HEK293 (cell line): Measurements from ENCODE around the gene PPP2R2D.

Source experiments
- CTCF ChIA-PET: fragments of 350-600 bp; formaldehyde crosslinking; extraction: SDS; loops from one replicate; lab custom pipeline; 2021; ENCODE audit warnings: antibody characterized with exemption; lab: Yijun Ruan, JAX
- POLR2A ChIA-PET: fragments of 300-600 bp; formaldehyde crosslinking; extraction: SDS; loops from one replicate; lab custom pipeline; 2020; ENCODE audit warnings: antibody characterized with exemption, inconsistent platforms; lab: Yijun Ruan, JAX
- H3K27ac ChIP-seq: fragments of 200-500 bp; sonication (Bioruptor generic); 2 replicates; pipeline ENCODE4 v1.5.1; 2014; ENCODE audit warnings: low read depth, low read length, control low read depth, inconsistent platforms; ENCODE audit errors: extremely low read depth
- H3K36me3 ChIP-seq, 2 experiments: fragments of 200-500 bp in 1 of 2; sonication (Bioruptor generic) in 1 of 2; 1 replicate in 1 of 2; 2 replicates in 1 of 2; pipeline ENCODE4 v1.5.1; 2014 to 2017; ENCODE audit warnings: inconsistent platforms in 2 of 2, low read length in 2 of 2; ENCODE audit not compliant: control insufficient read depth in 2 of 2, insufficient read depth in 1 of 2
- H3K4me1 ChIP-seq: fragments of 200-500 bp; sonication (Bioruptor generic); 2 replicates; pipeline ENCODE4 v1.5.1; 2014; ENCODE audit warnings: mild to moderate bottlenecking, low read length, inconsistent platforms; ENCODE audit not compliant: control insufficient read depth, insufficient read depth
- H3K4me3 ChIP-seq: 2 replicates; pipeline ENCODE4 v1.5.1; 2011; ENCODE audit warnings: low read depth, mild to moderate bottlenecking, control low read depth, low read length, moderate library complexity
- H3K9me3 ChIP-seq: fragments of 200-500 bp; sonication (Bioruptor generic); 2 replicates; pipeline ENCODE4 v1.5.1; 2014; ENCODE audit warnings: low read depth, low read length, inconsistent platforms; ENCODE audit not compliant: control insufficient read depth, insufficient read depth
- GLI4 ChIP-seq: fragments of 450-650 bp; formaldehyde crosslinking; IDR thresholded peaks from 2 replicates; pipeline ENCODE4 v1.5.1; 2016; ENCODE audit warnings: missing biosample characterization, missing genetic modification characterization
- MZF1 ChIP-seq: fragments of 450-650 bp; formaldehyde crosslinking; IDR thresholded peaks from 2 replicates; pipeline ENCODE4 v1.5.1; 2017; ENCODE audit warnings: missing biosample characterization, missing genetic modification characterization, borderline replicate concordance
- SCRT1 ChIP-seq: fragments of 450-650 bp; formaldehyde crosslinking; IDR thresholded peaks from 2 replicates; pipeline ENCODE4 v1.5.1; 2016; ENCODE audit warnings: missing biosample characterization, missing genetic modification characterization, borderline replicate concordance
- SETDB1 ChIP-seq: IDR thresholded peaks from one replicate; pipeline ENCODE4 v1.6.1; 2017; ENCODE audit warnings: mild to moderate bottlenecking, low read length, moderate library complexity, mixed read lengths; ENCODE audit not compliant: insufficient read length
- ZIC2 ChIP-seq: fragments of 450-650 bp; formaldehyde crosslinking; IDR thresholded peaks from 2 replicates; pipeline ENCODE4 v1.5.1; 2016; ENCODE audit warnings: missing biosample characterization, missing genetic modification characterization
- ZNF112 ChIP-seq: fragments of 450-650 bp; formaldehyde crosslinking; IDR thresholded peaks from 2 replicates; pipeline ENCODE4 v1.5.0; 2017; ENCODE audit warnings: missing biosample characterization, missing genetic modification characterization
- ZNF148 ChIP-seq: fragments of 450-650 bp; formaldehyde crosslinking; IDR thresholded peaks from 2 replicates; pipeline ENCODE4 v1.5.0; 2017; ENCODE audit warnings: missing biosample characterization, missing genetic modification characterization, borderline replicate concordance
- ZNF248 ChIP-seq: fragments of 450-650 bp; formaldehyde crosslinking; IDR thresholded peaks from 2 replicates; pipeline ENCODE4 v1.5.1; 2017; ENCODE audit warnings: missing biosample characterization, missing genetic modification characterization
- ZNF416 ChIP-seq: fragments of 450-650 bp; formaldehyde crosslinking; IDR thresholded peaks from 2 replicates; pipeline ENCODE4 v1.5.1; 2016; ENCODE audit warnings: missing biosample characterization, missing genetic modification characterization
- ZNF433 ChIP-seq: fragments of 450-650 bp; formaldehyde crosslinking; IDR thresholded peaks from 2 replicates; pipeline ENCODE4 v1.5.1; 2016; ENCODE audit warnings: missing biosample characterization, missing genetic modification characterization, low read depth
- ZNF558 ChIP-seq: fragments of 450-650 bp; formaldehyde crosslinking; IDR thresholded peaks from 2 replicates; pipeline ENCODE4 v1.5.1; 2016; ENCODE audit warnings: missing biosample characterization, missing genetic modification characterization
- ZNF645 ChIP-seq: fragments of 450-650 bp; formaldehyde crosslinking; IDR thresholded peaks from 2 replicates; pipeline ENCODE4; 2016; ENCODE audit warnings: missing biosample characterization, missing genetic modification characterization
- ZNF768 ChIP-seq: fragments of 450-650 bp; formaldehyde crosslinking; IDR thresholded peaks from 2 replicates; pipeline ENCODE4 v1.5.1; 2018; ENCODE audit warnings: missing biosample characterization, mild to moderate bottlenecking, missing genetic modification characterization
- TF ChIP-seq, protein P1 (sequence below): fragments of 450-650 bp; formaldehyde crosslinking; IDR thresholded peaks from 2 replicates; pipeline ENCODE4 v1.5.1; 2016; ENCODE audit warnings: missing biosample characterization, missing genetic modification characterization, borderline replicate concordance

The PPP2R2D gene

GRCh38 chr10:132005147-132005546, 104.3 kb downstream of the PPP2R2D start (continued):
- no peak for TF ChIP-seq ZNF768 (tag by site-specific recombination)
- no peak for TF ChIP-seq ZNF148
- no peak for TF ChIP-seq SETDB1
- TF ChIP-seq MZF1 (tag by site-specific recombination), result no peak
- TF ChIP-seq ZNF645 (tag by site-specific recombination), result no peak
- TF ChIP-seq, all 188 proteins: peak for 0

- no peaks in the 10 kb centered on the region for H3K4me1 ChIP-seq
- ChIA-PET CTCF (interaction anchor here (1.4 kb wide), 1 partner anchor 16 kb away, joined by 7 read pairs; no protein-coding TSS in a partner anchor), POLR2A (no interaction called here)
- no peak overlapping the region for H3K4me3 ChIP-seq
- no peak for TF ChIP-seq ZNF558 (tag by site-specific recombination)
- no peak for TF ChIP-seq ZNF112
- TF ChIP-seq SCRT1 (tag by site-specific recombination), result no peak
- TF ChIP-seq ZNF416, result no peak
- TF ChIP-seq ZIC2 (tag by site-specific recombination), result no peak
- no peak for TF ChIP-seq GLI4 (tag by site-specific recombination)
- no peak for TF ChIP-seq ZNF433 (tag by site-specific recombination)
- TF ChIP-seq ZNF248 (tag by site-specific recombination), result no peak
- TF ChIP-seq, protein P1, sequence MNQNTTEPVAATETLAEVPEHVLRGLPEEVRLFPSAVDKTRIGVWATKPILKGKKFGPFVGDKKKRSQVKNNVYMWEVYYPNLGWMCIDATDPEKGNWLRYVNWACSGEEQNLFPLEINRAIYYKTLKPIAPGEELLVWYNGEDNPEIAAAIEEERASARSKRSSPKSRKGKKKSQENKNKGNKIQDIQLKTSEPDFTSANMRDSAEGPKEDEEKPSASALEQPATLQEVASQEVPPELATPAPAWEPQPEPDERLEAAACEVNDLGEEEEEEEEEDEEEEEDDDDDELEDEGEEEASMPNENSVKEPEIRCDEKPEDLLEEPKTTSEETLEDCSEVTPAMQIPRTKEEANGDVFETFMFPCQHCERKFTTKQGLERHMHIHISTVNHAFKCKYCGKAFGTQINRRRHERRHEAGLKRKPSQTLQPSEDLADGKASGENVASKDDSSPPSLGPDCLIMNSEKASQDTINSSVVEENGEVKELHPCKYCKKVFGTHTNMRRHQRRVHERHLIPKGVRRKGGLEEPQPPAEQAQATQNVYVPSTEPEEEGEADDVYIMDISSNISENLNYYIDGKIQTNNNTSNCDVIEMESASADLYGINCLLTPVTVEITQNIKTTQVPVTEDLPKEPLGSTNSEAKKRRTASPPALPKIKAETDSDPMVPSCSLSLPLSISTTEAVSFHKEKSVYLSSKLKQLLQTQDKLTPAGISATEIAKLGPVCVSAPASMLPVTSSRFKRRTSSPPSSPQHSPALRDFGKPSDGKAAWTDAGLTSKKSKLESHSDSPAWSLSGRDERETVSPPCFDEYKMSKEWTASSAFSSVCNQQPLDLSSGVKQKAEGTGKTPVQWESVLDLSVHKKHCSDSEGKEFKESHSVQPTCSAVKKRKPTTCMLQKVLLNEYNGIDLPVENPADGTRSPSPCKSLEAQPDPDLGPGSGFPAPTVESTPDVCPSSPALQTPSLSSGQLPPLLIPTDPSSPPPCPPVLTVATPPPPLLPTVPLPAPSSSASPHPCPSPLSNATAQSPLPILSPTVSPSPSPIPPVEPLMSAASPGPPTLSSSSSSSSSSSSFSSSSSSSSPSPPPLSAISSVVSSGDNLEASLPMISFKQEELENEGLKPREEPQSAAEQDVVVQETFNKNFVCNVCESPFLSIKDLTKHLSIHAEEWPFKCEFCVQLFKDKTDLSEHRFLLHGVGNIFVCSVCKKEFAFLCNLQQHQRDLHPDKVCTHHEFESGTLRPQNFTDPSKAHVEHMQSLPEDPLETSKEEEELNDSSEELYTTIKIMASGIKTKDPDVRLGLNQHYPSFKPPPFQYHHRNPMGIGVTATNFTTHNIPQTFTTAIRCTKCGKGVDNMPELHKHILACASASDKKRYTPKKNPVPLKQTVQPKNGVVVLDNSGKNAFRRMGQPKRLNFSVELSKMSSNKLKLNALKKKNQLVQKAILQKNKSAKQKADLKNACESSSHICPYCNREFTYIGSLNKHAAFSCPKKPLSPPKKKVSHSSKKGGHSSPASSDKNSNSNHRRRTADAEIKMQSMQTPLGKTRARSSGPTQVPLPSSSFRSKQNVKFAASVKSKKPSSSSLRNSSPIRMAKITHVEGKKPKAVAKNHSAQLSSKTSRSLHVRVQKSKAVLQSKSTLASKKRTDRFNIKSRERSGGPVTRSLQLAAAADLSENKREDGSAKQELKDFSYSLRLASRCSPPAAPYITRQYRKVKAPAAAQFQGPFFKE (tag by site-specific recombination), result no peak
- TF ChIP-seq ZNF148, result no peak
- TF ChIP-seq, all 188 proteins: peak for 0
- no peaks in the 10 kb centered on the region for H3K9me3 ChIP-seq
- no peaks in the 10 kb centered on the region for H3K36me3 ChIP-seq
- H3K27ac ChIP-seq, result no peak overlapping the region
These were observed 106.2 kb downstream of the PPP2R2D start for GRCh38 chr10:132006966-132007365.
